PC-3 (cell line): ENCODE results near the gene RALGPS1. TPM values are rescaled to one million over a fixed set of nuclear protein-coding genes. Genes with fewer than 3 reads are reported as not detected.

Experiments used
- ATAC-seq: fragments of 200-7000 bp; cut with Tn5 transposase; 2 replicates; pipeline ENCODE4 v1.9.1; 2020; ENCODE audit warnings: mild to moderate bottlenecking, moderate library complexity
- BruUV-seq: library from RNA; stranded (reverse); fragments of 400-500 nt; replicated peaks from 2 replicates; lab custom pipeline; 2021; lab: Mats Ljungman, UMichigan
- CTCF ChIA-PET: fragments of 300-600 bp; sonication (Branson Sonifier 250); formaldehyde crosslinking; loops from one replicate; lab custom pipeline; 2022; ENCODE audit warnings: antibody characterized with exemption; lab: Charles Lee
- POLR2A ChIA-PET: fragments of 300-600 bp; sonication (Branson Sonifier 250); formaldehyde crosslinking; loops from one replicate; lab custom pipeline; 2022; ENCODE audit warnings: antibody characterized with exemption; ENCODE audit not compliant: unreplicated experiment; lab: Charles Lee
- DNase-seq: peaks from one replicate; pipeline ENCODE4 v3.0.0-alpha.2; 2015
- H2AFZ ChIP-seq: fragments of 300-600 bp; sonication (generic); 2 replicates; pipeline ENCODE4 v1.6.0; 2016; ENCODE audit warnings: antibody characterized with exemption, low read length
- H3F3A ChIP-seq: fragments of 300-600 bp; sonication (generic); one replicate; pipeline ENCODE4 v1.6.0; 2017; ENCODE audit warnings: antibody characterized with exemption, low read length, control low read depth, mild to moderate bottlenecking; ENCODE audit not compliant: unreplicated experiment
- H3K27ac ChIP-seq: fragments of 300-600 bp; sonication (generic); 2 replicates; pipeline ENCODE4 v1.5.1; 2016; ENCODE audit warnings: mild to moderate bottlenecking, low read length
- H3K27me3 ChIP-seq: fragments of 300-600 bp; sonication (generic); 2 replicates; pipeline ENCODE4 v1.6.1; 2016; ENCODE audit warnings: low read length, mixed read lengths
- H3K36me3 ChIP-seq: fragments of 300-600 bp; sonication (generic); 2 replicates; pipeline ENCODE4 v1.6.1; 2016; ENCODE audit warnings: low read depth, mixed run types, low read length, mixed read lengths
- H3K4me1 ChIP-seq: fragments of 300-600 bp; sonication (generic); 2 replicates; pipeline ENCODE4 v1.5.1; 2016; ENCODE audit warnings: low read length; ENCODE audit not compliant: insufficient read depth
- H3K4me2 ChIP-seq: fragments of 300-600 bp; sonication (generic); 2 replicates; pipeline ENCODE4 v1.6.0; 2016; ENCODE audit warnings: low read length
- H3K4me3 ChIP-seq: fragments of 300-600 bp; sonication (generic); 2 replicates; pipeline ENCODE4 v1.5.1; 2016; ENCODE audit warnings: mild to moderate bottlenecking, low read length, mixed read lengths
- H3K79me2 ChIP-seq: fragments of 300-600 bp; sonication (generic); 2 replicates; pipeline ENCODE4 v1.6.1; 2017; ENCODE audit warnings: low read length, mixed read lengths
- H3K9ac ChIP-seq: fragments of 300-600 bp; sonication (generic); 2 replicates; pipeline ENCODE4 v1.6.0; 2016; ENCODE audit warnings: mild to moderate bottlenecking, low read length
- H3K9me2 ChIP-seq: fragments of 300-600 bp; sonication (generic); replicated peaks from 2 replicates; pipeline ENCODE4 v1.6.1; 2016; ENCODE audit warnings: mixed run types, low read length, mixed read lengths
- H3K9me3 ChIP-seq: fragments of 300-600 bp; sonication (generic); 2 replicates; pipeline ENCODE4 v1.6.1; 2016; ENCODE audit warnings: low read length, mixed read lengths
- H4K20me1 ChIP-seq: fragments of 300-600 bp; sonication (generic); 2 replicates; pipeline ENCODE4 v1.6.1; 2016; ENCODE audit warnings: low read length, mixed read lengths
- CTCF ChIP-seq: fragments of 300-600 bp; sonication (generic); conservative IDR thresholded peaks from 2 replicates; pipeline ENCODE4 v1.5.1; 2017; ENCODE audit warnings: antibody characterized with exemption, low read depth, mild to moderate bottlenecking, low read length
- EZH2 ChIP-seq: fragments of 300-600 bp; sonication (generic); IDR thresholded peaks from one replicate; pipeline ENCODE4 v1.6.1; 2017; ENCODE audit warnings: antibody characterized with exemption, mild to moderate bottlenecking, low read length; ENCODE audit not compliant: unreplicated experiment
- EZH2phosphoT487 ChIP-seq: fragments of 300-600 bp; sonication (generic); IDR thresholded peaks from 2 replicates; pipeline ENCODE4 v1.6.1; 2018; ENCODE audit warnings: mild to moderate bottlenecking, antibody characterized with exemption, low read length, borderline replicate concordance
- intact Hi-C: fragments of 100-400 bp; cut with micrococcal nuclease; formaldehyde crosslinking; loops from 2 replicates; pipeline ENCODE4 v1.9.0; 2023
- total RNA-seq: library from RNA; depleted of rRNA; stranded (reverse); fragments of >200 nt; gene quantifications from 2 replicates; pipeline ENCODE4 v1.2.3, GENCODE V29; 2014

The RALGPS1 gene
- total RNA-seq, 1 experiment from 2014 or later, result 10.2 TPM

- Histone ChIP-seq H3K9ac (peak overlapping the region; percentile 76), H3K27ac (no peak overlapping the region), H4K20me1 (no peaks in the 10 kb centered on the region), H3K27me3 (no peaks in the 10 kb centered on the region), H3K4me2 (peak overlapping the region; percentile 92), H3K36me3 (no peaks in the 10 kb centered on the region), H3K4me1 (peaks cover 10% of the 10 kb centered on the region), H3K4me3 (peak overlapping the region; percentile 80), H3K9me3 (no peaks in the 10 kb centered on the region), H3K9me2 (no peaks in the 10 kb centered on the region), H2AFZ (peak overlapping the region; percentile 91), H3F3A (no peaks in the 10 kb centered on the region), H3K79me2 (no peaks in the 10 kb centered on the region)
- ChIA-PET POLR2A (interaction anchor here (0.7 kb wide), 1 partner anchor 21 kb away, joined by 6 read pairs; no protein-coding TSS in a partner anchor), CTCF (no interaction called here)
- intact Hi-C loops, result no loop called here
- DNase-seq, result no peak
- TF ChIP-seq EZH2 (no peak), CTCF (no peak), EZH2phosphoT487 (no peak)
- ATAC-seq, result no peak
- TSS peak; percentile 71 for BruUV-seq
These were observed 331.1 kb downstream of the RALGPS1 start for GRCh38 chr9:127245637-127246164.

- DNase-seq (no peak), ATAC-seq (no peak)
- no peak overlapping the region for H3K4me2 ChIP-seq
- BruUV-seq, result no TSS peak
- peaks cover 21% of the 10 kb centered on the region for H3K4me1 ChIP-seq
- H3K36me3 ChIP-seq, result no peaks in the 10 kb centered on the region
- no peaks in the 10 kb centered on the region for H3K9me3 ChIP-seq
- H3K79me2 ChIP-seq, result no peaks in the 10 kb centered on the region
- H4K20me1 ChIP-seq, result no peaks in the 10 kb centered on the region
- H3K27me3 ChIP-seq, result no peaks in the 10 kb centered on the region
- intact Hi-C loops, result no loop called here
- no peaks in the 10 kb centered on the region for H3K9me2 ChIP-seq
- CTCF ChIA-PET, result no interaction called here
- no peak overlapping the region for H3K9ac ChIP-seq
- no peak for TF ChIP-seq EZH2phosphoT487
- TF ChIP-seq EZH2, result no peak
- TF ChIP-seq CTCF, result no peak
- H3F3A ChIP-seq, result no peaks in the 10 kb centered on the region
- H2AFZ ChIP-seq, result no peak overlapping the region
- POLR2A ChIA-PET, result no interaction called here
- no peak overlapping the region for H3K27ac ChIP-seq
- no peak overlapping the region for H3K4me3 ChIP-seq
These were observed 333.7 kb downstream of the RALGPS1 start for GRCh38 chr9:127248241-127248640.

- no peaks in the 10 kb centered on the region for H3K9me3 ChIP-seq
- H3K4me3 ChIP-seq, result no peak overlapping the region
- peaks cover 16% of the 10 kb centered on the region for H3K4me1 ChIP-seq
- no peaks in the 10 kb centered on the region for H3K27me3 ChIP-seq
- H3F3A ChIP-seq, result no peaks in the 10 kb centered on the region
- BruUV-seq, result no TSS peak
- no peaks in the 10 kb centered on the region for H3K79me2 ChIP-seq
- intact Hi-C loops, result no loop called here
- H3K9me2 ChIP-seq, result no peaks in the 10 kb centered on the region
- no peak overlapping the region for H3K9ac ChIP-seq
- TF ChIP-seq EZH2 (no peak), CTCF (no peak), EZH2phosphoT487 (no peak)
- DNase-seq, result no peak
- ATAC-seq, result no peak
- H3K4me2 ChIP-seq, result no peak overlapping the region
- ChIA-PET CTCF (no interaction called here), POLR2A (no interaction called here)
- H3K27ac ChIP-seq, result no peak overlapping the region
- no peak overlapping the region for H2AFZ ChIP-seq
- no peaks in the 10 kb centered on the region for H3K36me3 ChIP-seq
- no peaks in the 10 kb centered on the region for H4K20me1 ChIP-seq
These were observed 335.3 kb downstream of the RALGPS1 start for GRCh38 chr9:127249877-127250276.
